ENCODE data around the gene PILRB. TPM values are rescaled to one million over a fixed set of nuclear protein-coding genes. Genes with fewer than 3 reads are reported as not detected.
"Not testable (repeated sequence)": the region's sequence is repeated elsewhere in the genome, so short reads cannot be mapped to it uniquely, and the experiment has no call there.

The PILRB gene
- total and polyA plus RNA-seq, 2 of the 13 experiments (the other 11 are each of a cell fraction or from before 2014, with no cell fraction given), result 16.6 to 33.8 TPM

- Histone ChIP-seq H4K20me1 (ENCODE audit: insufficient read depth, low read length) (no peaks in the 10 kb centered on the region), H3K27me3 (ENCODE audit: control insufficient read depth in 1 of 2, insufficient read depth in 2 of 2, low read length in 2 of 2) (peaks cover 0 to 9% of the 10 kb centered on the region in 2 experiments; a peak in 1 of 5 replicates), H3K9ac (ENCODE audit: insufficient read depth, low read depth, low read length) (no peak overlapping the region), H3K36me3 (replicated peaks in 1 of 2; ENCODE audit: control insufficient read depth in 1 of 2, insufficient read depth in 2 of 2, low read length in 2 of 2) (no peaks in the 10 kb centered on the region), H3K4me2 (ENCODE audit: low read depth, low read length) (no peak overlapping the region), H2AFZ (ENCODE audit: low read length) (no peak overlapping the region), H3K9me3 (ENCODE audit: low read length) (no peaks in the 10 kb centered on the region), H3K4me1 (ENCODE audit: insufficient read depth, low read length) (peaks cover 12% of the 10 kb centered on the region), H3K4me3 (replicated peaks in 1 of 3; ENCODE audit: insufficient read depth in 1 of 3, low read depth in 2 of 3, low read length in 3 of 3) (no peak overlapping the region), H3K79me2 (ENCODE audit: insufficient read depth, low read length) (no peaks in the 10 kb centered on the region), H3K27ac (ENCODE audit: extremely low read length, insufficient read depth, low read length) (no peak overlapping the region)
- ATAC-seq, result no peak
- no TSS peak for BruUV-seq (replicated peaks)
- POLR2A ChIA-PET, result no interaction called here
- in situ Hi-C loops (cut with HindIII; ENCODE audit: extremely low pct_ligation_motif_present, low pct_unique_long_range_greater_than_20kb) (no loop called here), intact Hi-C loops (cut with micrococcal nuclease; ENCODE audit: unreplicated experiment) (no loop called here)
- 9% methylated on average over 4 of the region's 4 CpGs for WGBS (ENCODE audit: low lambda C conversion rate)
- TF ChIP-seq PRDM15 (CRISPR knock-in tag; IDR thresholded peaks at IDR 0.05) (no peak), RFX3 (CRISPR knock-in tag; IDR thresholded peaks at IDR 0.05) (no peak)
- CTCF ChIA-PET (ENCODE audit: low intra/inter-chr PET ratio, low total read pairs), result no interaction called here
- DNase-seq (ENCODE audit: low spot score), result no peak
- no peak for FAIRE-seq
Observed at GRCh38 chr7:100380196-100380595, 22.3 kb downstream of the PILRB start.

GRCh38 chr7:100381531-100382233 is 23.8 kb downstream of the PILRB start:
- H4K20me1 ChIP-seq (ENCODE audit: insufficient read depth, low read length); H3K4me2 ChIP-seq (ENCODE audit: low read depth, low read length); BruUV-seq (replicated peaks); CTCF ChIA-PET (ENCODE audit: low intra/inter-chr PET ratio, low total read pairs); H3K79me2 ChIP-seq (ENCODE audit: insufficient read depth, low read length); H2AFZ ChIP-seq (ENCODE audit: low read length); FAIRE-seq; H3K4me3 ChIP-seq (replicated peaks in 1 of 3; ENCODE audit: insufficient read depth in 1 of 3, low read depth in 2 of 3, low read length in 3 of 3); DNase-seq (ENCODE audit: low spot score); H3K27me3 ChIP-seq (ENCODE audit: control insufficient read depth in 1 of 2, insufficient read depth in 2 of 2, low read length in 2 of 2); H3K9me3 ChIP-seq (ENCODE audit: low read length); in situ Hi-C loops (cut with HindIII; ENCODE audit: extremely low pct_ligation_motif_present, low pct_unique_long_range_greater_than_20kb); intact Hi-C loops (cut with micrococcal nuclease; ENCODE audit: unreplicated experiment); H3K27ac ChIP-seq (ENCODE audit: extremely low read length, insufficient read depth, low read length); ATAC-seq; H3K36me3 ChIP-seq (replicated peaks in 1 of 2; ENCODE audit: control insufficient read depth in 1 of 2, insufficient read depth in 2 of 2, low read length in 2 of 2); H3K9ac ChIP-seq (ENCODE audit: insufficient read depth, low read depth, low read length): not testable (repeated sequence)
- 95% methylated on average over 13 of the region's 49 CpGs for WGBS (ENCODE audit: low lambda C conversion rate)
- POLR2A ChIA-PET, result interaction anchor here (0.7 to 3.0 kb wide), 16 partner anchors 8 to 291 kb away, joined by 3 to 28 read pairs (median 3); partner anchors contain the start of genes FBXO24, GNB2, LAMTOR4 and MEPCE
- H3K4me1 ChIP-seq (ENCODE audit: insufficient read depth, low read length), result peaks cover 12% of the 10 kb centered on the region
